SK-N-SH (cell line): ENCODE data around the gene ZNF414. TPM values are rescaled to one million over a fixed set of nuclear protein-coding genes. Genes with fewer than 3 reads are reported as not detected.

Source experiments
- CTCF ChIA-PET: fragments of 300-600, 350-600 bp; formaldehyde crosslinking; extraction: SDS; loops from one replicate; lab custom pipeline; 2021; lab: Yijun Ruan, JAX
- POLR2A ChIA-PET: fragments of 350-600 bp; sonication (Branson Sonifier 250); formaldehyde crosslinking; extraction: SDS; loops from one replicate; lab custom pipeline; 2020; ENCODE audit warnings: antibody characterized with exemption, inconsistent platforms; lab: Yijun Ruan, JAX
- DNase-seq: peaks from one replicate; pipeline ENCODE4 v3.0.0; 2012
- H2AFZ ChIP-seq: fragments of 200-600 bp; sonication (generic); 2 replicates; pipeline ENCODE4 v1.8.1; 2016; ENCODE audit warnings: antibody characterized with exemption, mild to moderate bottlenecking, low read depth
- H3F3A ChIP-seq: fragments of 200-600 bp; sonication (generic); replicated peaks from 2 replicates; pipeline ENCODE3; 2016; ENCODE audit warnings: antibody characterized with exemption, mild to moderate bottlenecking; ENCODE audit not compliant: insufficient read depth
- H3K27ac ChIP-seq, 2 experiments: fragments of 200-500 bp in 1 of 2; fragments of 200-600 bp in 1 of 2; sonication (Bioruptor generic) in 1 of 2; sonication (generic), shearing (Covaris generic) in 1 of 2; 2 replicates each; pipeline versions ENCODE4 v1.5.1 to v1.6.1; 2014 to 2016; ENCODE audit warnings: low read depth in 2 of 2, inconsistent platforms in 1 of 2, low read length in 1 of 2, mild to moderate bottlenecking in 1 of 2, mixed read lengths in 1 of 2
- H3K27me3 ChIP-seq: fragments of 200-600 bp; sonication (generic), shearing (Covaris generic); 2 replicates; pipeline ENCODE4 v1.6.1; 2016; ENCODE audit warnings: mixed run types; ENCODE audit not compliant: insufficient read depth
- H3K36me3 ChIP-seq, 2 experiments: fragments of 200-500 bp in 1 of 2; fragments of 200-600 bp in 1 of 2; sonication (Bioruptor generic) in 1 of 2; sonication (generic) in 1 of 2; replicated peaks in 1 of 2; 2 replicates each; pipeline versions ENCODE3 to v1.5.1; 2014 to 2016; ENCODE audit warnings: low read length in 1 of 2, mild to moderate bottlenecking in 1 of 2; ENCODE audit not compliant: insufficient read depth in 2 of 2, control insufficient read depth in 1 of 2
- H3K4me1 ChIP-seq, 2 experiments: fragments of 200-500 bp in 1 of 2; fragments of 200-600 bp in 1 of 2; sonication (Bioruptor generic) in 1 of 2; sonication (generic), shearing (Covaris generic) in 1 of 2; 2 replicates each; pipeline versions ENCODE4 v1.5.1 to v1.6.1; 2014 to 2016; ENCODE audit warnings: low read depth in 1 of 2, low read length in 1 of 2, mixed run types in 1 of 2; ENCODE audit not compliant: insufficient read depth in 2 of 2, control insufficient read depth in 1 of 2
- H3K4me2 ChIP-seq: fragments of 200-600 bp; sonication (generic), shearing (Covaris generic); 2 replicates; pipeline ENCODE4 v1.6.1; 2017; ENCODE audit warnings: mixed run types
- H3K4me3 ChIP-seq, 2 experiments: fragments of 200-500 bp in 1 of 2; fragments of 200-600 bp in 1 of 2; sonication (Bioruptor generic) in 1 of 2; sonication (generic), shearing (Covaris generic) in 1 of 2; 2 replicates each; pipeline versions ENCODE4 v1.5.1 to v1.8.1; 2014 to 2016; ENCODE audit warnings: low read depth in 2 of 2, inconsistent platforms in 1 of 2, low read length in 1 of 2, mild to moderate bottlenecking in 1 of 2, mixed read lengths in 1 of 2, moderate library complexity in 1 of 2
- H3K79me2 ChIP-seq: fragments of 200-600 bp; sonication (generic); 2 replicates; pipeline ENCODE4 v1.8.1; 2017; ENCODE audit warnings: mild to moderate bottlenecking; ENCODE audit not compliant: insufficient read depth
- H3K9ac ChIP-seq: fragments of 200-600 bp; sonication (generic); 2 replicates; pipeline ENCODE4 v1.6.1; 2017; ENCODE audit warnings: mixed run types
- H3K9me2 ChIP-seq: fragments of 200-600 bp; sonication (generic); 2 replicates; pipeline ENCODE4 v1.6.1; 2017; ENCODE audit warnings: mixed run types
- H3K9me3 ChIP-seq: fragments of 200-600 bp; sonication (generic); 2 replicates; pipeline ENCODE4 v1.6.1; 2017; ENCODE audit warnings: mixed run types, mild to moderate bottlenecking, moderate library complexity
- H4K20me1 ChIP-seq: fragments of 200-600 bp; sonication (generic); 2 replicates; pipeline ENCODE4 v1.6.1; 2017; ENCODE audit warnings: mild to moderate bottlenecking, mixed run types; ENCODE audit not compliant: insufficient read depth
- CHD2 ChIP-seq: fragments of 150-350 bp; IDR thresholded peaks from 2 replicates; pipeline ENCODE4 v1.6.1; 2018; ENCODE audit warnings: low read length; ENCODE audit not compliant: partially characterized antibody
- CTCF ChIP-seq: fragments of 200-600 bp; sonication (generic); IDR thresholded peaks from 2 replicates; pipeline ENCODE4 v1.6.1; 2017; ENCODE audit warnings: antibody characterized with exemption, mild to moderate bottlenecking, moderate library complexity
- ELF1 ChIP-seq: IDR thresholded peaks from 2 replicates; pipeline ENCODE4 v1.4.0; 2012
- FOXM1 ChIP-seq: IDR thresholded peaks from 2 replicates; pipeline ENCODE4 v1.4.0; 2012; ENCODE audit warnings: low read depth, mild to moderate bottlenecking
- GATA2 ChIP-seq: sonication (generic); formaldehyde crosslinking; IDR thresholded peaks from 2 replicates; pipeline ENCODE4 v1.5.0; 2020; ENCODE audit warnings: mild to moderate bottlenecking, missing genetic modification reagents
- JUND ChIP-seq: IDR thresholded peaks from 2 replicates; pipeline ENCODE4 v1.4.0; 2012
- MXI1 ChIP-seq: IDR thresholded peaks from 2 replicates; pipeline ENCODE4 v1.6.1; 2012; ENCODE audit warnings: mild to moderate bottlenecking, low read depth, low read length, improper control_type of control experiment
- PBX3 ChIP-seq: IDR thresholded peaks from 2 replicates; pipeline ENCODE4; 2012
- SIN3A ChIP-seq: IDR thresholded peaks from 2 replicates; pipeline ENCODE4 v1.6.1; 2012; ENCODE audit warnings: low read depth, mild to moderate bottlenecking, low read length, moderate library complexity, borderline replicate concordance
- SMC3 ChIP-seq: IDR thresholded peaks from 2 replicates; pipeline ENCODE4 v1.6.1; 2012; ENCODE audit warnings: low read depth, low read length, improper control_type of control experiment
- TEAD4 ChIP-seq: IDR thresholded peaks from 2 replicates; pipeline ENCODE4 v1.4.0; 2012; ENCODE audit warnings: mild to moderate bottlenecking, borderline replicate concordance; ENCODE audit not compliant: insufficient read depth
- YY1 ChIP-seq: IDR thresholded peaks from 2 replicates; pipeline ENCODE4 v1.4.0; 2012; ENCODE audit warnings: low read depth, mild to moderate bottlenecking
- WGBS: methylation state at CpG from one replicate; pipeline ENCODE4 v1.1.6; 2017; ENCODE audit warnings: low lambda C conversion rate; 5-methylcytosine and 5-hydroxymethylcytosine counted together
- polyA plus RNA-seq, 3 experiments: library from polyadenylated mRNA; depleted of rRNA; stranded (reverse); fragments of >200 nt; gene quantifications; 2 replicates each; pipeline ENCODE4 v1.2.3, GENCODE V29; 2012
- TF ChIP-seq, protein P1 (sequence below): IDR thresholded peaks from 2 replicates; pipeline ENCODE4 v1.4.0; 2012; ENCODE audit warnings: low read depth, borderline replicate concordance

Gene ZNF414
- polyA plus RNA-seq, 1 of the 3 experiments (the other 2 are of a cell fraction): 17.0 TPM

- CTCF ChIA-PET: no interaction called here
- Histone ChIP-seq H3K27ac (no peak overlapping the region), H3K9me3 (no peaks in the 10 kb centered on the region)
Measured at GRCh38 chr19:8511573-8512101, 2.3 kb downstream of the ZNF414 start.

DNA sequence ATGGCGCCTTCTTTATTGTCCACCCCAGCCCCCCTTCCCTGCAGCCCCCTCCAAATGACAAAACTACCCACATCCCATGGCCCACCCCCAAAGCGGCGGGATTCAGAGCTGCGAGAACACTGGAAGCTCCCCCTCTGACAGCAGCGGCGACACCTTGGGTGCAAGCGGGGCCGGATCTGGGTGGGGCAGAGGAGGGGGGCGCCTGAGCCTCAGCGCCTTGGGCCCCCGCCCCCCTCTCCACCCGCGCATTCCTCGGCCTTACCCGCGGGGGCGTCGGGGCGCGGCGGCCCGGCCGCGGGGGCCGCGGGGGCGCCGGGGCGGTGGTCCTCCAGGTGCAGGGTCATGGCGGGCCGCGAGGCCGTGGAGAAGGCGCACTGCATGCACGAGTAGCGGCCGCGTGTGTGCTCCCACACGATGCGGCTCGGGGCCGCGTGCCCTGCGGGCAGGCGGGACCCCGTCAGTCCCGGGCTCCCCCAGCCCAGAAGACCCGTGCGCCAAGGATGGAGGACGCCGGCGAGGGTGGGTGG, 3.3 kb downstream of the ZNF414 start:
- Histone ChIP-seq H3F3A (peaks cover 8% of the 10 kb centered on the region), H3K9me2 (no peaks in the 10 kb centered on the region), H3K79me2 (peaks cover 9% of the 10 kb centered on the region; the same call in 1 of the 2 replicates), H4K20me1 (no peaks in the 10 kb centered on the region), H3K9ac (no peak overlapping the region), H3K9me3 (no peaks in the 10 kb centered on the region), H3K4me2 (no peak overlapping the region), H2AFZ (no peak overlapping the region), H3K27ac (no peak overlapping the region), H3K4me1 (peaks cover 10 to 18% of the 10 kb centered on the region in 2 experiments; a peak in 3 of 4 replicates), H3K4me3 (no peak overlapping the region), H3K27me3 (no peaks in the 10 kb centered on the region), H3K36me3 (peaks cover 2 to 4% of the 10 kb centered on the region in 2 experiments)
- POLR2A ChIA-PET: no interaction called here
- no peak for DNase-seq
- 97% methylated on average over 45 of the region's 52 CpGs for WGBS
- CTCF ChIA-PET: no interaction called here
- TF ChIP-seq CHD2 (no peak), YY1 (no peak), GATA2 (CRISPR knock-in tag) (no peak), ELF1 (no peak), FOXM1 (no peak), SIN3A (no peak), SMC3 (no peak), MXI1 (no peak), PBX3 (no peak), CTCF (no peak), TEAD4 (no peak)

More at GRCh38 chr19:8511573-8512101, 2.3 kb downstream of the ZNF414 start:
- Histone ChIP-seq H3K4me2 (no peak overlapping the region), H3K4me3 (no peak overlapping the region), H3K9me2 (no peaks in the 10 kb centered on the region), H3K79me2 (peaks cover 9% of the 10 kb centered on the region; the same call in 1 of the 2 replicates), H2AFZ (no peak overlapping the region), H3K36me3 (peaks cover 2 to 4% of the 10 kb centered on the region in 2 experiments), H3K9ac (no peak overlapping the region), H3K27me3 (no peaks in the 10 kb centered on the region), H3K4me1 (peaks cover 10 to 13% of the 10 kb centered on the region in 2 experiments; a peak in 3 of 4 replicates), H4K20me1 (no peaks in the 10 kb centered on the region), H3F3A (peaks cover 8% of the 10 kb centered on the region)
- POLR2A ChIA-PET: no interaction called here
- no peak for TF ChIP-seq MXI1
- TF ChIP-seq CTCF: peak; percentile 30; the same call in 1 of the 2 replicates
- TF ChIP-seq JUND: no peak
- TF ChIP-seq, protein P1, sequence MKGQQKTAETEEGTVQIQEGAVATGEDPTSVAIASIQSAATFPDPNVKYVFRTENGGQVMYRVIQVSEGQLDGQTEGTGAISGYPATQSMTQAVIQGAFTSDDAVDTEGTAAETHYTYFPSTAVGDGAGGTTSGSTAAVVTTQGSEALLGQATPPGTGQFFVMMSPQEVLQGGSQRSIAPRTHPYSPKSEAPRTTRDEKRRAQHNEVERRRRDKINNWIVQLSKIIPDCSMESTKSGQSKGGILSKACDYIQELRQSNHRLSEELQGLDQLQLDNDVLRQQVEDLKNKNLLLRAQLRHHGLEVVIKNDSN: no peak
- no peak for TF ChIP-seq YY1
- TF ChIP-seq PBX3: no peak
- WGBS: 92% methylated on average over 33 of the region's 45 CpGs
- DNase-seq: no peak
